ENCODE data around the gene HMOX2.

GRCh38 chr16:4510747-4511426, 34.7 kb downstream of the HMOX2 start:
- TF ChIP-seq ZMYM4 (CRISPR knock-in tag; IDR thresholded peaks at IDR 0.05) (no peak), SSRP1 (CRISPR knock-in tag; IDR thresholded peaks at IDR 0.05) (no peak), PHF20 (CRISPR knock-in tag; IDR thresholded peaks at IDR 0.05) (no peak), ZNF615 (CRISPR knock-in tag; IDR thresholded peaks at IDR 0.05; ENCODE audit: borderline replicate concordance) (no peak), ZNF672 (CRISPR knock-in tag; IDR thresholded peaks at IDR 0.05) (no peak), ZNF121 (CRISPR knock-in tag; IDR thresholded peaks at IDR 0.05) (no peak)
